Measurements from ENCODE around the gene FSHR.

GRCh38 chr2:48914477-48915089 lies 239.7 kb downstream of the FSHR start:
- TF ChIP-seq EZH2 (IDR thresholded peaks at IDR 0.05) (no peak), POLR2AphosphoS5 (IDR thresholded peaks at IDR 0.05; ENCODE audit: borderline replicate concordance, low read depth, low read length) (no peak), FOXP2 (optimal IDR thresholded peaks at IDR 0.05; ENCODE audit: control extremely low read depth, extremely low read length, insufficient read depth) (no peak)

Data from SK-N-MC (cell line).